Neuronal stem cell (in vitro differentiated cells): ENCODE data around the gene ATP2C2.

ENCODE experiments used
- DNase-seq: peaks from one replicate; pipeline ENCODE4 v3.0.0-alpha.2; 2013; ENCODE audit warnings: low spot score
- H2AFZ ChIP-seq: one replicate; pipeline ENCODE4 v1.6.1; 2013; ENCODE audit warnings: mild to moderate bottlenecking, low read length, inconsistent platforms
- H2AK5ac ChIP-seq: 2 replicates; pipeline ENCODE4 v1.6.1; 2013; ENCODE audit warnings: low read depth, mild to moderate bottlenecking, inconsistent platforms, low read length, moderate library complexity, mixed read lengths
- H2BK120ac ChIP-seq: 2 replicates; pipeline ENCODE4 v1.6.1; 2013; ENCODE audit warnings: low read depth, mild to moderate bottlenecking, inconsistent platforms, low read length, moderate library complexity, mixed read lengths
- H2BK12ac ChIP-seq: one replicate; pipeline ENCODE4 v1.6.1; 2013; ENCODE audit warnings: low read length, inconsistent platforms
- H2BK15ac ChIP-seq: 2 replicates; pipeline ENCODE4 v1.6.1; 2013; ENCODE audit warnings: mild to moderate bottlenecking, low read length, inconsistent platforms, mixed read lengths
- H2BK5ac ChIP-seq: one replicate; pipeline ENCODE4 v1.6.1; 2013; ENCODE audit warnings: inconsistent platforms, mild to moderate bottlenecking, low read length, moderate library complexity
- H3K14ac ChIP-seq: one replicate; pipeline ENCODE4 v1.6.1; 2013; ENCODE audit warnings: low read length, inconsistent platforms
- H3K18ac ChIP-seq: 2 replicates; pipeline ENCODE4 v1.6.1; 2013; ENCODE audit warnings: low read length, inconsistent platforms
- H3K23ac ChIP-seq: 2 replicates; pipeline ENCODE4 v1.6.1; 2013; ENCODE audit warnings: low read depth, mild to moderate bottlenecking, mixed read lengths, low read length, inconsistent platforms; ENCODE audit not compliant: poor library complexity
- H3K27ac ChIP-seq: replicated peaks from 3 replicates; pipeline ENCODE4 v1.5.1; 2013; ENCODE audit warnings: low read length, inconsistent platforms
- H3K27me3 ChIP-seq, 3 experiments: 2 replicates each; pipeline ENCODE4 v1.6.1; 2013; ENCODE audit warnings: low read length in 3 of 3, mild to moderate bottlenecking in 2 of 3, inconsistent platforms in 1 of 3, low read depth in 1 of 3, mixed read lengths in 1 of 3, moderate library complexity in 1 of 3; ENCODE audit not compliant: control insufficient read depth in 3 of 3, insufficient read depth in 3 of 3
- H3K36me3 ChIP-seq, 2 donors: replicated peaks in 1 of 2; 2 replicates each; pipeline ENCODE4 v1.6.1; 2013; ENCODE audit warnings: low read length in 2 of 2; ENCODE audit not compliant: control insufficient read depth in 2 of 2, insufficient read depth in 2 of 2
- H3K4ac ChIP-seq: 2 replicates; pipeline ENCODE4 v1.6.1; 2013; ENCODE audit warnings: inconsistent platforms, mild to moderate bottlenecking, low read length, moderate library complexity
- H3K4me1 ChIP-seq, 2 donors: 1 replicate in 1 of 2; 2 replicates in 1 of 2; pipeline ENCODE4 v1.6.1; 2013; ENCODE audit warnings: low read length in 2 of 2, low read depth in 1 of 2; ENCODE audit not compliant: control insufficient read depth in 2 of 2, insufficient read depth in 1 of 2
- H3K4me2 ChIP-seq: one replicate; pipeline ENCODE4 v1.6.1; 2013; ENCODE audit warnings: mild to moderate bottlenecking, low read length, inconsistent platforms; ENCODE audit not compliant: insufficient read depth, poor library complexity, severe bottlenecking
- H3K4me3 ChIP-seq, 2 donors: 2 replicates each; pipeline ENCODE4 v1.5.1; 2013; ENCODE audit warnings: low read length in 2 of 2, mild to moderate bottlenecking in 2 of 2, inconsistent platforms in 1 of 2, moderate library complexity in 1 of 2
- H3K79me1 ChIP-seq: one replicate; pipeline ENCODE4 v1.6.1; 2013; ENCODE audit warnings: low read depth, mild to moderate bottlenecking, inconsistent platforms, low read length, moderate library complexity
- H3K9ac ChIP-seq: one replicate; pipeline ENCODE4 v1.6.1; 2013; ENCODE audit warnings: mild to moderate bottlenecking, low read depth, low read length, inconsistent platforms; ENCODE audit not compliant: poor library complexity
- H3K9me3 ChIP-seq, 2 donors: replicated peaks in 1 of 2; 2 replicates each; pipeline versions ENCODE3 to v1.6.1; 2013; ENCODE audit warnings: low read length in 2 of 2, mild to moderate bottlenecking in 2 of 2, inconsistent platforms in 1 of 2, low read depth in 1 of 2, mixed read lengths in 1 of 2, moderate library complexity in 1 of 2; ENCODE audit not compliant: control insufficient read depth in 2 of 2, insufficient read depth in 1 of 2
- H4K8ac ChIP-seq: one replicate; pipeline ENCODE4 v1.6.1; 2013; ENCODE audit warnings: low read depth, mild to moderate bottlenecking, inconsistent platforms, low read length, moderate library complexity
- H4K91ac ChIP-seq: one replicate; pipeline ENCODE4 v1.6.1; 2013; ENCODE audit warnings: low read length, low read depth, mild to moderate bottlenecking, inconsistent platforms; ENCODE audit not compliant: poor library complexity
- WGBS, 2 donors: extraction: QIAGEN DNeasy Blood & Tissue Kit; methylation state at CpG; one replicate each; pipeline ENCODE4 v1.1.7; 2013; ENCODE audit warnings: missing lambda C conversion rate in 2 of 2, mixed read lengths in 1 of 2; ENCODE audit not compliant: insufficient read length in 2 of 2, insufficient replicate concordance in 1 of 2; ENCODE audit errors: extremely low coverage in 2 of 2; 5-methylcytosine and 5-hydroxymethylcytosine counted together

Gene ATP2C2

DNA sequence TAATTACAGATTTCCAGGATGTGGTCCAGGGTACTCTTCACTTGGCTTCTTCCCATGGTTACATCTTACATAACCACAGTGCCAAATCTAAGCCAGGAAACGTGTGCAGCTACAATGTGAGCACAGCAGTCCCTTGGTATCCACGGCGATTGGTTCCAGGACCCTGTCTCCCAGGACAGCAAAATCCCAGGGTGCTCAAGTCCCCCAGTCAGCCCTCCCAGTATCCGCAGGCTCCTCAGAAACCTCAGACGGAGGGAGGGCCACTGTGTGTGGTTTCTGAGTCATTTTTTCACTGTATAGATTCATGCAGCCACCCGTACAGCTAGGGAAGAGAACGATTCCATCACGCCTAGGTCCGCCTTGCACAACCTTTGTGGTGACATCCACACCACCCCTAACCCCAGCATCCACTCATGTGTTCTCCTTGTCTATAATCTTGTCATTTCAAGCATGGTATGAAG, 11.1 kb upstream of the ATP2C2 start:
- no peak overlapping the region for H4K91ac ChIP-seq
- H2BK12ac ChIP-seq = no peak overlapping the region
- H3K18ac ChIP-seq = peak overlapping the region; percentile 78
- no peaks in the 10 kb centered on the region for H3K9me3 ChIP-seq
- H2BK15ac ChIP-seq = no peak overlapping the region
- H3K27ac ChIP-seq = no peak overlapping the region
- no peaks in the 10 kb centered on the region for H3K27me3 ChIP-seq
- WGBS, 2 donors = no CpG with 5 or more reads among the region's 9 CpGs
- no peak overlapping the region for H2AFZ ChIP-seq
- H3K4ac ChIP-seq = no peak overlapping the region
- no peaks in the 10 kb centered on the region for H3K36me3 ChIP-seq
- no peak overlapping the region for H3K4me2 ChIP-seq
- no peaks in the 10 kb centered on the region for H3K79me1 ChIP-seq
- no peak overlapping the region for H3K23ac ChIP-seq
- no peak overlapping the region for H3K14ac ChIP-seq
- no peak overlapping the region for H2BK120ac ChIP-seq
- H3K4me3 ChIP-seq = no peak overlapping the region
- no peak overlapping the region for H2AK5ac ChIP-seq
- peaks cover 27 to 44% of the 10 kb centered on the region in 2 donors for H3K4me1 ChIP-seq
- DNase-seq = no peak
- no peak overlapping the region for H2BK5ac ChIP-seq
- no peak overlapping the region for H4K8ac ChIP-seq
- H3K9ac ChIP-seq = no peak overlapping the region

DNA sequence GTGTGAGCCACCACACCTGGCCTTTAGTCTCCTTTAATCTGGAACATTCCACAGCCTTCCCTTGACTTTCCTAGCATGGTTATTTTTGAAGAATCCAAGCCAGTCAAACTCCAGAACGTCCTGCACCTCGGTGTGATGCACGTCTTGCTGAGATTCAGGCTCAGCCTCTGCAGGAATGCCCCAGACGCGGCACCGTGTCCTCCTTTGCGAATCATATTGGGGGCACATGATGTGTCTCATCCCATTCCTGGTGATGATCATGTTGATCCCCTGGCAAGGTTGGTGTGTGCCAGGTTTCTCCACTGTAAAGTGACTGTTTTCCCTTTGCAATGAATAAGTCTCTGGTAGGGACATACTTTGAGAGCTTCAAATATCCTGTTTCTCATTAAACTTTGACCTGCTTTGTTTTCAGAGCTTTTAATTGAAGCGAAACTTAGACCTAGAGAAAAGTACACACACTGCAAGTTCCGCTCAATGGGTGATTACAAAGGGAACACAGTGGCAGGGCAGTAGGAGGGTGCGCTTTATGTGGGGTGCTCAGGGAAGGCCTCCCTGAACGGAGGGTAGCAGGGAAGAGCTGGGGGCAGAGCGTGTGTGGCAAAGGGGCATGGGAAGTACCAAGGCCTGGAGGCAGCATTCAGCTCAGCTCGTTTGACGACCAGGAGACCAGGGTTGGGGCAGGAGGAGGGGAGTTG, 9.6 kb upstream of the ATP2C2 start:
- no peak overlapping the region for H3K4me2 ChIP-seq
- H3K27me3 ChIP-seq = no peaks in the 10 kb centered on the region
- H4K8ac ChIP-seq = no peak overlapping the region
- no peak overlapping the region for H2AFZ ChIP-seq
- no peak overlapping the region for H3K27ac ChIP-seq
- no peak overlapping the region for H3K14ac ChIP-seq
- no peak overlapping the region for H3K4ac ChIP-seq
- H2BK120ac ChIP-seq = no peak overlapping the region
- no peak overlapping the region for H3K4me3 ChIP-seq
- no peak overlapping the region for H3K9ac ChIP-seq
- peak overlapping the region; percentile 76 for H3K18ac ChIP-seq
- H3K23ac ChIP-seq = no peak overlapping the region
- H2BK5ac ChIP-seq = no peak overlapping the region
- H3K9me3 ChIP-seq = no peaks in the 10 kb centered on the region
- H4K91ac ChIP-seq = no peak overlapping the region
- H3K36me3 ChIP-seq = no peaks in the 10 kb centered on the region
- DNase-seq = no peak
- H2AK5ac ChIP-seq = no peak overlapping the region
- no peak overlapping the region for H2BK12ac ChIP-seq
- WGBS, 2 donors = no CpG with 5 or more reads among the region's 14 CpGs
- peaks cover 30 to 57% of the 10 kb centered on the region in 2 donors for H3K4me1 ChIP-seq
- H3K79me1 ChIP-seq = no peaks in the 10 kb centered on the region
- H2BK15ac ChIP-seq = no peak overlapping the region

DNA sequence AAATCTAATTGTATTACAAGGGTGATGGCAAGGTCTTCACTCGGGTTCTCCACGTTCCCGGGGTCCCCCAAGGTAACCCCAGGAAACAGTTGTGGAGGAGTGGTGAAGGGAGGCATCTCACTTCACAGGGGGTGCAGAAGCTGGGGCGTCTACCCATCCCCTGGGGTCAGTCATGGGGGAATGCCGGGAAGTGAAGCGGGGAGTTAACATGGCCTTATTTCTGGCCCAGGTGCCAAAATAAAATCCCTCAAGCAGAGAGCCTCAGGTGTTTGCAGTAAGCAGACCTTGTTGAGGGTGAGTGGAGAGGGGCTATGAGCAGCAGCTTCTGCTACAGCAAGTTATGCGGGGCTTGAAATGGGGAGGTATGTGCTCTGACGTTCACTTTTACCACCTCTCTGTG, 9.0 kb upstream of the ATP2C2 start:
- no peak overlapping the region for H2BK15ac ChIP-seq
- H3K14ac ChIP-seq = no peak overlapping the region
- H2BK5ac ChIP-seq = peak overlapping the region; percentile 10
- no CpG with 5 or more reads among the region's 8 CpGs for WGBS, 2 donors
- no peak overlapping the region for H2AK5ac ChIP-seq
- no peak overlapping the region for H2BK12ac ChIP-seq
- H3K27me3 ChIP-seq = no peaks in the 10 kb centered on the region
- H3K9me3 ChIP-seq = no peaks in the 10 kb centered on the region
- no peaks in the 10 kb centered on the region for H3K79me1 ChIP-seq
- H2AFZ ChIP-seq = peak overlapping the region; percentile 38
- H2BK120ac ChIP-seq = no peak overlapping the region
- no peak overlapping the region for H3K23ac ChIP-seq
- H3K18ac ChIP-seq = peak overlapping the region; percentile 76
- H3K9ac ChIP-seq = no peak overlapping the region
- DNase-seq = no peak
- no peak overlapping the region for H3K4me3 ChIP-seq
- H3K4me2 ChIP-seq = no peak overlapping the region
- H3K27ac ChIP-seq = no peak overlapping the region
- peaks cover 33 to 61% of the 10 kb centered on the region in 2 donors for H3K4me1 ChIP-seq
- H3K4ac ChIP-seq = no peak overlapping the region
- H3K36me3 ChIP-seq = no peaks in the 10 kb centered on the region
- H4K8ac ChIP-seq = no peak overlapping the region
- H4K91ac ChIP-seq = peak overlapping the region; percentile 16

DNA sequence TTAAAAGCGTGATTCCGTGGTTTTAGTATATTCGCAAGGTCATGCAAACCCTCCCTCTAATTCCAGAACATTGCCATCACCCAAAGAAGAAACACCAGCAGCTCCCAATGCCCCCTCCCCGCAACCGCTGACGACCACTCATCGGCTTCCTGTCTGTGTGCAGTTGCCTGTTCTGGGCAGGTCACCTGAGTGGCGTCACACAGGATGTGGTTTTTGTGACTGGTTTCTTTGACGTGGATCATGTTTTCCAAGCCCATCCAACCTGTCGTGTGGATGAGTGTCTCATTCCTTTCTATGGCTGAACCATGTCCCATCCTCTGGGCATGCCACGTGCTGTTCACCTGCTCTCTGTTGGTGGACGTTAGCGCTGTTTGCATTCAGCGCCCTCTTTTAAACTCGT, 8.2 kb upstream of the ATP2C2 start:
- no peak overlapping the region for H4K91ac ChIP-seq
- no CpG with 5 or more reads among the region's 15 CpGs for WGBS, 2 donors
- no peaks in the 10 kb centered on the region for H3K79me1 ChIP-seq
- H3K23ac ChIP-seq = no peak overlapping the region
- H3K4ac ChIP-seq = no peak overlapping the region
- no peak overlapping the region for H2BK120ac ChIP-seq
- H2AK5ac ChIP-seq = peak overlapping the region; percentile 36
- H4K8ac ChIP-seq = no peak overlapping the region
- H3K4me2 ChIP-seq = no peak overlapping the region
- H3K9ac ChIP-seq = no peak overlapping the region
- no peak overlapping the region for H2BK5ac ChIP-seq
- H3K9me3 ChIP-seq = no peaks in the 10 kb centered on the region
- peaks cover 33 to 61% of the 10 kb centered on the region in 2 donors for H3K4me1 ChIP-seq
- no peaks in the 10 kb centered on the region for H3K36me3 ChIP-seq
- H2BK12ac ChIP-seq = peak overlapping the region; percentile 27
- no peak overlapping the region for H2BK15ac ChIP-seq
- H3K27ac ChIP-seq = no peak overlapping the region
- H2AFZ ChIP-seq = no peak overlapping the region
- no peak for DNase-seq
- H3K14ac ChIP-seq = no peak overlapping the region
- H3K4me3 ChIP-seq = no peak overlapping the region
- no peak overlapping the region for H3K18ac ChIP-seq
- H3K27me3 ChIP-seq = no peaks in the 10 kb centered on the region
